OCI-LY1 (cell line): ENCODE results near the gene SEMA3C.

ENCODE experiments used
- H2AFZ ChIP-seq: fragments of 200-600 bp; sonication (generic), shearing (Covaris generic); 2 replicates; pipeline ENCODE4 v1.6.0; 2014; ENCODE audit warnings: antibody characterized with exemption, mild to moderate bottlenecking, low read length
- H3F3A ChIP-seq: fragments of 200-600 bp; sonication (generic), shearing (Covaris generic); 2 replicates; pipeline ENCODE4 v1.6.0; 2014; ENCODE audit warnings: mild to moderate bottlenecking, antibody characterized with exemption, low read length, moderate library complexity; ENCODE audit not compliant: insufficient read depth
- H3K27ac ChIP-seq: fragments of 200-600 bp; sonication (generic); 2 replicates; pipeline ENCODE4 v1.5.1; 2014; ENCODE audit warnings: low read length, mixed run types, mild to moderate bottlenecking, low read depth; ENCODE audit not compliant: poor library complexity, severe bottlenecking
- H3K27me3 ChIP-seq: fragments of 200-600 bp; sonication (generic); 2 replicates; pipeline ENCODE4 v1.6.0; 2014; ENCODE audit warnings: antibody characterized with exemption, mild to moderate bottlenecking, low read length, moderate library complexity; ENCODE audit not compliant: insufficient read depth
- H3K36me3 ChIP-seq: fragments of 200-600 bp; sonication (generic); 2 replicates; pipeline ENCODE4 v1.6.1; 2014; ENCODE audit warnings: mild to moderate bottlenecking, antibody characterized with exemption, low read length, moderate library complexity, mixed read lengths; ENCODE audit not compliant: insufficient read depth
- H3K4me1 ChIP-seq: fragments of 200-600 bp; sonication (generic); 2 replicates; pipeline ENCODE4 v1.5.1; 2014; ENCODE audit warnings: mild to moderate bottlenecking, low read length, moderate library complexity; ENCODE audit not compliant: insufficient read depth, severe bottlenecking
- H3K4me2 ChIP-seq: fragments of 200-600 bp; sonication (generic), shearing (Covaris generic); 2 replicates; pipeline ENCODE4 v1.6.1; 2014; ENCODE audit warnings: low read length
- H3K4me3 ChIP-seq: fragments of 200-600 bp; sonication (generic); 2 replicates; pipeline ENCODE4 v1.5.1; 2014; ENCODE audit warnings: low read length, low read depth, mild to moderate bottlenecking, mixed read lengths; ENCODE audit not compliant: poor library complexity, severe bottlenecking
- H3K79me2 ChIP-seq: fragments of 200-600 bp; shearing (Covaris generic); 2 replicates; pipeline ENCODE4 v1.6.1; 2016; ENCODE audit warnings: mixed run types, low read length, mixed read lengths; ENCODE audit not compliant: insufficient read depth
- H3K9ac ChIP-seq: fragments of 200-600 bp; sonication (generic), shearing (Covaris generic); 2 replicates; pipeline ENCODE4 v1.6.1; 2014; ENCODE audit warnings: mild to moderate bottlenecking, low read length, mixed read lengths
- H3K9me2 ChIP-seq: fragments of 200-600 bp; sonication (generic), shearing (Covaris generic); 2 replicates; pipeline ENCODE4 v1.6.1; 2014; ENCODE audit warnings: low read depth, mild to moderate bottlenecking, low read length, mixed read lengths
- H3K9me3 ChIP-seq: fragments of 200-600 bp; shearing (Covaris generic); 2 replicates; pipeline ENCODE4 v1.6.1; 2014; ENCODE audit warnings: low read length, mixed read lengths
- H4K20me1 ChIP-seq: fragments of 200-600 bp; sonication (generic), shearing (Covaris generic); 2 replicates; pipeline ENCODE4 v1.6.0; 2016; ENCODE audit warnings: mild to moderate bottlenecking, low read length; ENCODE audit not compliant: insufficient read depth
- CTCF ChIP-seq: fragments of 200-600 bp; sonication (generic), shearing (Covaris generic); IDR thresholded peaks from 2 replicates; pipeline ENCODE4 v1.5.1; 2017; ENCODE audit warnings: mild to moderate bottlenecking, antibody characterized with exemption, low read length, moderate library complexity, mixed read lengths
- EZH2 ChIP-seq: fragments of 200-600 bp; sonication (generic), shearing (Covaris generic); IDR thresholded peaks from 2 replicates; pipeline ENCODE4 v1.8.0; 2017; ENCODE audit warnings: borderline replicate concordance, mixed run types, mild to moderate bottlenecking, antibody characterized with exemption, low read length, moderate library complexity, mixed read lengths

The SEMA3C gene

DNA sequence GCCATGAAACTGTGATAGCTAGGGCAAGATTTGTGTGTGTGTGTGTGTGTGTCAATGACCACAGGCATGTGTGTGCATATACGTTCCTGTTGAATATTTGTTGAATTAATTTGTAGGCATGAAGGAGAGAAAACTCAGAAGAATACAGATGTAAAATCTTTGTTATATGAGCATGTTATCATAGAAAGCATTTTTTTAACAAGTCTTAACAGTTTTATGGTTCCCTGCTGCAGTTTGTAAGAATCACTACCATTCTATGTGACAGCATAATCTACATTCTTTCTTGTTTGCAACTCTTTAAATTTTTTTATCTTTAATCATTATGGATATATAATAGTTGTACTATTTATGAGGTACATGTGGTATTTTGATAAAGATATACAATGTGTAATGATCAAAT, 150.1 kb downstream of the SEMA3C start:
- H3K27me3 ChIP-seq = no peaks in the 10 kb centered on the region
- H3K4me3 ChIP-seq = no peak overlapping the region
- no peaks in the 10 kb centered on the region for H3K9me2 ChIP-seq
- no peak overlapping the region for H2AFZ ChIP-seq
- TF ChIP-seq EZH2 (no peak), CTCF (no peak)
- no peaks in the 10 kb centered on the region for H3K79me2 ChIP-seq
- H3K9me3 ChIP-seq = no peaks in the 10 kb centered on the region
- no peak overlapping the region for H3K9ac ChIP-seq
- H3K4me1 ChIP-seq = no peaks in the 10 kb centered on the region
- no peak overlapping the region for H3K27ac ChIP-seq
- no peaks in the 10 kb centered on the region for H3F3A ChIP-seq
- H4K20me1 ChIP-seq = no peaks in the 10 kb centered on the region
- no peak overlapping the region for H3K4me2 ChIP-seq
- no peaks in the 10 kb centered on the region for H3K36me3 ChIP-seq

DNA sequence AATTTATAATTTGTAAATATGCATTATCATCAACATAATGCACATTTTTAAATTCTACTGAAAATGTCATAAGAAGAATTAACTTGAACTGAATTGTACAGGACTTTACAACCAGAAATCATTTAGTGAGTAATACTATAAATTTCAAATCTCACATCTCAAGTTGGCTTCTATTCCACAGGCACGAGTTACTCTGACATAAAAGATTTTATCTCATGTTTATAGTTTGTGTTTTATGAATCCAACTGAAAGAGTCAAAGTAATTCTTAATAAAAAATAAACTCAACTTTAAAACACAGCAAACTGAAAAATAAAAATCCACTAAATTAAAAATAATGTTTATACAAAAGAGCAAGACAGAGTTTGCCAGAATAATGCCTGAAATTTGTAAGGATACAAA, 151.2 kb downstream of the SEMA3C start:
- no peaks in the 10 kb centered on the region for H3K27me3 ChIP-seq
- no peak overlapping the region for H2AFZ ChIP-seq
- no peaks in the 10 kb centered on the region for H3F3A ChIP-seq
- no peaks in the 10 kb centered on the region for H3K4me1 ChIP-seq
- no peak overlapping the region for H3K4me3 ChIP-seq
- H3K9ac ChIP-seq = no peak overlapping the region
- H3K36me3 ChIP-seq = no peaks in the 10 kb centered on the region
- no peak for TF ChIP-seq CTCF
- TF ChIP-seq EZH2 = no peak
- H3K9me2 ChIP-seq = no peaks in the 10 kb centered on the region
- H4K20me1 ChIP-seq = no peaks in the 10 kb centered on the region
- H3K9me3 ChIP-seq = no peaks in the 10 kb centered on the region
- no peak overlapping the region for H3K27ac ChIP-seq
- H3K79me2 ChIP-seq = no peaks in the 10 kb centered on the region
- H3K4me2 ChIP-seq = no peak overlapping the region

DNA sequence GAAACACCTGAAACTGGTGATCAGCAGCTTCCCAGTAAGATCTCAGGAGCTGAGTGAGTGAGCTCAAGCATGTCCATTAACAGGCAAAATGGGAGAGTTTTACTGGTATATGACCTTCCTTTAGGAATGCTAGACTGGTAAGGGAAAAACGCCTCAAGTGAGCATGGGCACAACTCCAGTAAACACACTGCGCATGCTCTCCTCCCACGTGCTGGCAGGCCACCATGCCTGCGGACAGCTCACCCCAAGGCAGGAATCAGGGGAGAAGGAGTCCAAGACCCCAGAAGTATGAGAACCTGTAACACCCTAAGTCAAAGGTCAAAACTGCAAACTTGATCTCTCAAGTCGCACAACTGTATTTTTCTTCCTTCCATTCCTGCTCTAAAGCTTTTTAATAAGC, 152.1 kb downstream of the SEMA3C start:
- Histone ChIP-seq H3K4me1 (no peaks in the 10 kb centered on the region), H3F3A (no peaks in the 10 kb centered on the region), H3K9me3 (no peaks in the 10 kb centered on the region), H3K27ac (no peak overlapping the region), H3K36me3 (no peaks in the 10 kb centered on the region), H3K4me2 (no peak overlapping the region), H3K27me3 (no peaks in the 10 kb centered on the region), H2AFZ (no peak overlapping the region), H4K20me1 (no peaks in the 10 kb centered on the region), H3K79me2 (no peaks in the 10 kb centered on the region), H3K4me3 (no peak overlapping the region), H3K9me2 (no peaks in the 10 kb centered on the region), H3K9ac (no peak overlapping the region)
- TF ChIP-seq EZH2 (no peak), CTCF (no peak)
